COR-L47 (cell line): ENCODE data around the gene TMEFF1.

Source experiments
- DNase-seq: peaks from one replicate; lab custom pipeline; 2025; lab: John Stamatoyannopoulos, UW

The TMEFF1 gene

GRCh38 chr9:100575765-100576386 is 102.9 kb downstream of the TMEFF1 start:
- no peak for DNase-seq

DNA sequence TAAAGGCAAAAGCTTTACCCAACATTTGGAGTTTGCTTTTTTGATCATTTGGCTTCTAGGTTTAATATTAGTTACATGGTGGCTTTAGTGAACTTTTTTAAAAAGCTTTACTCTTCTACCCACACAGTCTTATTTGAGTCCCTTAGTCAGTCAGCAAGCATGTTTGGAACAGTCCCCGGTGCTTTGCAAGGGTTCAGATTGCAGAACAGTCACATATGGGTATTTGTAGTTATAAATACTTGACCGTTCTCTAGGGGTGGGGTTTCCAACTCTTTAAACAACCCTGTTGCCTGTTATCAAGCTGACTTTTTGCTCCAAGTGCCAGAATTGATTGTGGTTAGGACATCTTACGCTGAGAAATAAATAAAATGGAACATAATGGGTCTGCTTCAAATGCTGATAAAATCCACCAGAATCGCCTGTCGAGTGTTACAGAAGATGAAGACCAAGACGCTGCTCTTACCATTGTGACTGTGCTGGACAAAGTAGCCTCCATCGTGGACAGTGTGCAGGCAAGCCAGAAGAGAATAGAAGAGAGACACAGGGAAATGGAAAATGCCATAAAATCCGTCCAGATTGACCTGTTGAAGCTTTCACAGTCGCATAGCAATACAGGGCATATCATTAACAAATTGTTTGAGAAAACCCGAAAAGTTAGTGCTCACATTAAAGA is 105.0 kb downstream of the TMEFF1 start, which contains the start of gene CAVIN4:
TSS of gene CAVIN4 (plus strand) at position 304 of the 673 bp plus-strand sequence. CDS start at position 369, 65 bp downstream.
- no peak for DNase-seq

GRCh38 chr9:100578610-100579009 is 105.7 kb downstream of the TMEFF1 start:
- no peak for DNase-seq

GRCh38 chr9:100579665-100580064 is 106.7 kb downstream of the TMEFF1 start:
- no peak for DNase-seq

DNA sequence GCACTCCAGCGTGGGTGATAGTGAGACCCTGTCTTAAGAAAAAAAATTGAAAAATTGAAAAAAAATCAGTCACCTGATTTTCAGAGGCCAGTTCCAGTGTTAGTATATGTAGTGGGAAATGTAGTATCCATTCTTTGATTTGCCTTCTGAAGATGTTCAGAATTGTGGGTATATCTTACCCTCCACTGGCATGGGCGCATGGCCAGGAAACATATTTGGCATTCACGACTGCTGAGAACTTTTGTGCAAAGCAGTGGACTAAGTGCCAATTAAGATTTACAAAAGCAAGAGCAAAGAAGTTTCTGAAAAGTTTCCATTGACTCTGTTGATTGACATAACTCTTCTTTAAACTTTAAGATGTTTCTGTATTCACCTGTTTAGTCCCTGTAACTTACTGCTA is 107.3 kb downstream of the TMEFF1 start:
- no peak for DNase-seq

GRCh38 chr9:100581081-100581480 is 108.1 kb downstream of the TMEFF1 start:
- no peak for DNase-seq

DNA sequence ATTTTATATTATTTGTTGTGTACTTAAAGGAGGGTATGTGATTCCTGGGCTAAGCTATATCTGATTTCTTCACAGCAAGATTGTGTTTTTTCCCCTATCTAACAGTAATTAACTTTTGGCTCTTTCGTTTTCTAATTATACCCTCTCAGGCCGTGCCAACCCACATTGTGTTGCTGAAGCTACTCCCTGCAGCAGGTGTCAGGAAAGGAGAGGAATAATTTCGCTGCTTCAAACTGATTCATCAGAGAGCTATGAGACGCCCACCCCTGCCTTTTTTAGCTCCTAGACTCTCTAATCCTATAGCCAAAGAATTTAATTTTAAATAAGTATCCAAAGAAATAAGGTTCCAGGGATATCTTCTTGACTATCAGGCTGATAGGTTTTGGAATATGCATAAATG is 108.7 kb downstream of the TMEFF1 start:
- DNase-seq, result peak; percentile 31

DNA sequence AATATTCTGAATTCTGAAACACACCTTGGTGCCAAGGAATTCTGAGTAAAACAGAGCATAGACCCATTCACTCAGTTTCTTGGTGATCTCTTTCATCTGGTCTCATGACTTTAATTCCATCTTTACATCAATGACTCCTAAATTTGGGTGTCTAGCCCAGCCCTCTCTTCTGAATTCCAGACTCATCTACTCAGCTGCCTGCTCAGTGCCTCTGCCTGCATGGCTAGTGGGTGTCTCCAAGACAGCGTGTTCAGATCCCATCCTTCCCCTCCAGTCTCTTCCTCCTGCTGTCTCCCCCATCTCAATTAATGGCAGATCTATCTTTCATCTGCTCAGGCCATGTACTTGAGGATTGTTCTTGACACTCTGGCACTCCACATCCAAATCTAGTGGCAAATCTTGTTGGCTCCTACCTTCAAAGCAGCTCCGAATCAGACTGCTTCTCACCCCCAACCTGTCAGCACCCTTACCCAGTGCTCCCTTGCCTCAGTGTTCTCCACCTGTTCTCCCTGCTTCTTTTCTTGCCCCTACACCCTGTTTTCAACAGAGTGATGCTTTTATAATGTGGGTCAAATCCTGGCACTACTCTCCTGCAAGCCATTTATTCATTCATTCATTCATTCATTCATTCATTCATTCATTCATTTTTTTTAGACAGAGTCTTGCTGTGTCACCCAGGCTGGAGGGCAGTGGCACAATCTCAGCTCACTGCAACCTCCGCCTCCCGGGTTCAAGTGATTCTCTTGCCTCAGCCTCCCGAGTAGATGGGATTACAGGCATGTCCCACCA is 110.3 kb downstream of the TMEFF1 start:
- DNase-seq, result no peak

DNA sequence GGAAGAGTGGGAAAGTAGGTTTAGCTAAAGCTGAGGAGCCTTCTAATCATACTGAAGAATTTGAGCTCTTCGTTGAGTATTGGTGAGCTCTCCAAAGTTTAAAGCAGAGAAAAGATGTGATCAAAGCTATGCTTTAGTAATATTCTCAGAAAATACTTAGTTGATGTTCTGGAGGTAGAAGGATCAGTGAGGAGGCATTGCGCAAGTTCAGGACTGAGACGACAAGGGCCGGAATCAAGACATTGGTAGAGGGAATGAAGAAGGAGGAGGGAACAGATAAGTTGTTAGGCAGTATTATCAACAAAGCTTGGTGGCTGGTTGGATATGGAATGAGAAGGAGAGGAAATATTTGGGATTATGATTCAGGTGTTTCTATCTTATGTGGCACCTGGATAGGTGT is 112.0 kb downstream of the TMEFF1 start:
- no peak for DNase-seq

DNA sequence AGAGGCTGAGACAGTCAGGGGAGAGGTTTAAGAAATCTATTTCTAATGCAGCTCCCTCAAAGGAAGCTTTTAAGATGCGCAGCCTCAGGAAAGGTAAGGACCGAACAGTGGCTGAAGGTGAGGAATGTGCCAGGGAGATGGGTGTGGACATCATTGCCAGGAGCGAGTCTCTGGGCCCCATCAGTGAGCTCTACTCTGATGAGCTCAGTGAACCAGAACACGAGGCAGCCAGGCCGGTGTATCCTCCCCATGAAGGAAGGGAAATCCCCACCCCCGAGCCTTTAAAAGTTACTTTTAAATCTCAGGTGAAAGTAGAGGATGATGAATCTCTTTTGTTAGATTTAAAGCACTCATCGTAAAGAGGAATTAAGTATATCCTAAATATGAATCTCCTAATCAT is 113.1 kb downstream of the TMEFF1 start:
- no peak for DNase-seq

GRCh38 chr9:100587375-100587774 is 114.4 kb downstream of the TMEFF1 start:
- no peak for DNase-seq

GRCh38 chr9:100589582-100589981 is 116.6 kb downstream of the TMEFF1 start:
- DNase-seq, result no peak

DNA sequence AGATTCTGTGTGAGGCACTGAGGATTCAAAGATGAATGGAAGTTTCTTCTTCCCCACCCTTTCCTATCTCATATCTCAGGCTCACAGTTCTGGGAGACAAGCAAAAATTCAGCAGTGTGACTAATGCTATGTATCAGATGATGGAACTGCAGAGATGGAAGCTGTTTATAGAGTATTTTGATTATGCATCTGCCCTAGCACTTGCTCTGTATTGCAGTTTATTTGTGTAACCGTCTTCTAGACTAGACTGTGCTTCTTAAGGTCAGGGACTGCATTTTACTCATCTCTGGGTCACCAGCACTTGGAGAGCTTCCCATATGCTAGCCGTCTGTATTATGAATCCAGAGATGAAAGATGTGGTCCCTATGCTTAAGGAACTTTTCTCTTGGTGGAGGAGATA is 117.5 kb downstream of the TMEFF1 start:
- DNase-seq, result no peak

DNA sequence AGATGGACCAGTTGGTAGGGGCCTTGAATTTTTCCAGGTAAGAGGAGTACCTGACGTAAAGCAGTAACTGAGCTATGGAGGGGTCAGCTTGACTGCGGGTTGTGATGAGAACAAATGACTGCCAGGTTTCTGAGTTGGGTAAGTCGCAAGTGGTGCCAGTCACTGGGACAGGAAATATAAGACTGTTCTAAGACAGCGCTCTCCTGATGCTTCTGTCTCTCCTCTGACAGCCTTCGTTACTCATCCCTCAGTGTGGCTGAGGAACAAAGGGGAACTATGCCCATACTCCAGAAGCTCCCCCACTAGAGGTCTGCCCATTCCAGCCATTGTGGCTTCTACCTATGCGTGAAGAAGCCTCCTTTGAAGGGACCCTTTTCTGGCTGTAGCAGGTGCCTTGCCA is 118.2 kb downstream of the TMEFF1 start:
- DNase-seq, result no peak

- DNase-seq, result no peak
These were observed 118.9 kb downstream of the TMEFF1 start for GRCh38 chr9:100591639-100592412.

- DNase-seq, result peak; percentile 33
These were observed 122.6 kb downstream of the TMEFF1 start for GRCh38 chr9:100595391-100596199.

DNA sequence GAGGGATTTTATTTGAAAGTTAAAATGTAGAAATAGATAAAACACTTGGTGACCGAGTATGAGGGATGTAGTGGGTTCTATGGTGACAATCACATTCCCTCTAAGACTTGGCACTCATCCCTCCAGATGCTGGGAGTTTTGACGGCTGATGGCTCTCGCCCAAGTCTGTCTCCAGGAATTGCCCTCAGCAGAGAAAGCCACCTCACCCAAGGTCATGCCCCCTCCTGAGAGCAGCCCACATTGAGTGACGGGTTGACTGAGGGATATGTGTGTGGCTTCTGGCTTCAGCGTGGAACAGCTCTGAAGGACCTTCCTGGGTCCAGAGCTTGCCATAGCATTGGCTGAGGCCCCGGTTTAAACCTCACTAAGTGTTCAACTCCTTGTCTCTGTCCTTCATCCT is 124.3 kb downstream of the TMEFF1 start:
- no peak for DNase-seq

- DNase-seq, result peak; percentile 94
These were observed 125.7 kb downstream of the TMEFF1 start for GRCh38 chr9:100598641-100599145.

DNA sequence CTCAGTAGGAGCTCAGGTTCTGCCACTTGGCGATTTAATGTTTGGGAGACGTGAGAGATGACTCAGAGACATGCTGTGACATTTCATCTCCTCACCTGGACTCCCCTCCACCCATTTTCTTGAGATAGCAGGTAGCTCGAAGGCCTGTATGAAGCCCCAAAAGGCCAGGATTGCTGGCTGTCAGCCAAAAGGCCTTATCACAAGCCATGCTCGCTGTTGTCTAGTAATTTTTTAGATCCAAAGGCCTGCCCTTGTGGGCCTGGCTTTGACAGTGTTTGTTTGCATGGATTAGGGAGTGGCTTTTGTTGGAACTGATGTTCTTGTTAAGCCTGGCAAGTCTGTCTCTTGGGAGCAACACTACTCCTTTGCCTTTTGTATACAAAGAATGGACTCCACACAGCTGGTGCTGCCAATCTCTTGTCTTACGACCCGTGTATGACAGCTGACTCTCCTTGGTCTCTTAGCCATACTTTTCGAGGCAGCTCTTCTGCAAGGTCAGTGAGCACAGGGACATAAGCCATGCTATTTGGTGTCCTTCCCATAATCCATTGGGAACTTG is 127.7 kb downstream of the TMEFF1 start:
- DNase-seq, result no peak

DNA sequence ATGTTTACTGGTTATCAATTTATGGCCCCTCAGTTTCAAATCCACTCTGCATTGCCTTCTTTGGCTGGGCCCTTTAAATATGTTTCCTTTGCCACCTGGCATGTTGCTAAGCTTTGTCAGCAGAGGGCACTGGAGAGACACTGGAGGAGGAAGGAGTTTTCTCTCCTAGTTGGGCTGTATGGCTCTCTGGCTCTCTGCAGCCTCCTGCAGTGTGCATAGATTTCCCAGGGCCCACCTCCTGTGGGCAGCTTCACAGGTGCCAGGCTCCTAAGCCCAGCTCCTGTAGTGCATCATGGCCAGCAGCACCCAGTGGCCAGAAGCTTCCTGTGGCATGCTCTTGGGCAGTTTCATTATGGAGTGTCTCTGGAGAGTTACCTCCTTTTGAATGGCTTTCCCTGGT is 128.3 kb downstream of the TMEFF1 start:
- DNase-seq, result peak; percentile 80

DNA sequence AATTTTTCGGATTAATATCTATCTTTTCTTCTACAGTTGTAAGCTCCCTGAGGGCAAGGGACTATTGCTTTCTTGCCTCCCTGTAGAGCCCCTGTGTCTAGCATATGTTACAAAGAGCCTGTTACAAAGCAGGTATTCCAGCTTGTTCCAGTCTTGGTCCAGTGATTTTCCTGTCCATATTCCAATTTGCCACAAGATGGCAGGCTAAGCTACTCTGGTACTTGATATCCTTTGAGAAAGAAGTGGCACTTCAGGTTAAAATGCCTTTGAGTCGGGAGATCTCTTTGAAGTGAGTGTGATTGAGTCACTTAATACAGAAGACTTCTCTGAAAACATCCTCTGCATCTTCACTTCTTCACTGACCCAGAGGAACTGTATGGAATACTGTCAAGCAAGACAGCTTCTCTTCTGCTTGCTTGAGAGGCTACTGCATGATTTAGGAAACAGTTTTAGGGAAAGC is 129.4 kb downstream of the TMEFF1 start:
- DNase-seq, result peak; percentile 68
